ENCODE results near the gene PADI2. TPM values are rescaled to one million over a fixed set of nuclear protein-coding genes. Genes with fewer than 3 reads are reported as not detected.

Gene PADI2
- total and polyA plus RNA-seq, 2 experiments from 2014 or later: 1.7 to 4.3 TPM

DNA sequence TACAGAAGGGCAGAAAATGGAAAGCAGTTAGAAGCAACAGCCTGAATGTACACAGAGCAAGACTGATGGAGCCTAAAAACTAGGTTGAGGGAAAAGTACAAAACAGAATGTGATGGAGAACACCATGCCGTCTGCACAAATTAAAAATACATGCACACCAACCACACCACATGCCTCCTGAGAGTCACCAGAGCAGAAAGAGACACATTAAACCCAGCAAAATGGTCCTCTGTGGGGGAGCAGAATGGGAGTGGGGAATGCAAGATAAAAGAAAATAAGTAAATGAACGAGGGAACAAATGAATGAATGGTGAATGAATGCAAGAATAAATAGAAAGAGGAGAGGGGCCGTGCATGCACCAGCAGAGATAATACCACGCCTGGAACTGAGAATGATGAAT lies 24.1 kb downstream of the PADI2 start:
- Mint-ChIP-seq H3K36me3 (ENCODE audit: low read depth) (no peaks in the 10 kb centered on the region), H3K4me3 (no peak overlapping the region), H3K4me1 (peaks cover 15% of the 10 kb centered on the region), H3K27me3 (ENCODE audit: insufficient read depth, low read depth, poor library complexity) (peaks cover 7% of the 10 kb centered on the region), H3K27ac (no peak overlapping the region), H3K9me3 (no peaks in the 10 kb centered on the region)
- ATAC-seq (no peak), DNase-seq (ENCODE audit: low spot score) (no peak)
- Histone ChIP-seq H3K27ac (ENCODE audit: low read depth) (no peak overlapping the region), H2AFZ (no peak overlapping the region), H3K9me2 (ENCODE audit: insufficient read depth) (no peaks in the 10 kb centered on the region), H3K36me3 (ENCODE audit: insufficient read depth) (no peaks in the 10 kb centered on the region; the same call in 1 of the 2 replicates), H3K4me1 (ENCODE audit: insufficient read depth) (no peaks in the 10 kb centered on the region), H3K79me2 (replicated peaks; ENCODE audit: insufficient read depth) (no peaks in the 10 kb centered on the region), H3F3A (replicated peaks; ENCODE audit: low read depth) (no peaks in the 10 kb centered on the region), H4K20me1 (replicated peaks; ENCODE audit: insufficient read depth) (no peaks in the 10 kb centered on the region), H3K4me3 (no peak overlapping the region), H3K27me3 (ENCODE audit: insufficient read depth) (no peaks in the 10 kb centered on the region), H3K4me2 (no peak overlapping the region)
- TF ChIP-seq EZH2 (IDR thresholded peaks at IDR 0.05; ENCODE audit: low read depth, unreplicated experiment): no peak
- TF ChIP-seq, protein P1, sequence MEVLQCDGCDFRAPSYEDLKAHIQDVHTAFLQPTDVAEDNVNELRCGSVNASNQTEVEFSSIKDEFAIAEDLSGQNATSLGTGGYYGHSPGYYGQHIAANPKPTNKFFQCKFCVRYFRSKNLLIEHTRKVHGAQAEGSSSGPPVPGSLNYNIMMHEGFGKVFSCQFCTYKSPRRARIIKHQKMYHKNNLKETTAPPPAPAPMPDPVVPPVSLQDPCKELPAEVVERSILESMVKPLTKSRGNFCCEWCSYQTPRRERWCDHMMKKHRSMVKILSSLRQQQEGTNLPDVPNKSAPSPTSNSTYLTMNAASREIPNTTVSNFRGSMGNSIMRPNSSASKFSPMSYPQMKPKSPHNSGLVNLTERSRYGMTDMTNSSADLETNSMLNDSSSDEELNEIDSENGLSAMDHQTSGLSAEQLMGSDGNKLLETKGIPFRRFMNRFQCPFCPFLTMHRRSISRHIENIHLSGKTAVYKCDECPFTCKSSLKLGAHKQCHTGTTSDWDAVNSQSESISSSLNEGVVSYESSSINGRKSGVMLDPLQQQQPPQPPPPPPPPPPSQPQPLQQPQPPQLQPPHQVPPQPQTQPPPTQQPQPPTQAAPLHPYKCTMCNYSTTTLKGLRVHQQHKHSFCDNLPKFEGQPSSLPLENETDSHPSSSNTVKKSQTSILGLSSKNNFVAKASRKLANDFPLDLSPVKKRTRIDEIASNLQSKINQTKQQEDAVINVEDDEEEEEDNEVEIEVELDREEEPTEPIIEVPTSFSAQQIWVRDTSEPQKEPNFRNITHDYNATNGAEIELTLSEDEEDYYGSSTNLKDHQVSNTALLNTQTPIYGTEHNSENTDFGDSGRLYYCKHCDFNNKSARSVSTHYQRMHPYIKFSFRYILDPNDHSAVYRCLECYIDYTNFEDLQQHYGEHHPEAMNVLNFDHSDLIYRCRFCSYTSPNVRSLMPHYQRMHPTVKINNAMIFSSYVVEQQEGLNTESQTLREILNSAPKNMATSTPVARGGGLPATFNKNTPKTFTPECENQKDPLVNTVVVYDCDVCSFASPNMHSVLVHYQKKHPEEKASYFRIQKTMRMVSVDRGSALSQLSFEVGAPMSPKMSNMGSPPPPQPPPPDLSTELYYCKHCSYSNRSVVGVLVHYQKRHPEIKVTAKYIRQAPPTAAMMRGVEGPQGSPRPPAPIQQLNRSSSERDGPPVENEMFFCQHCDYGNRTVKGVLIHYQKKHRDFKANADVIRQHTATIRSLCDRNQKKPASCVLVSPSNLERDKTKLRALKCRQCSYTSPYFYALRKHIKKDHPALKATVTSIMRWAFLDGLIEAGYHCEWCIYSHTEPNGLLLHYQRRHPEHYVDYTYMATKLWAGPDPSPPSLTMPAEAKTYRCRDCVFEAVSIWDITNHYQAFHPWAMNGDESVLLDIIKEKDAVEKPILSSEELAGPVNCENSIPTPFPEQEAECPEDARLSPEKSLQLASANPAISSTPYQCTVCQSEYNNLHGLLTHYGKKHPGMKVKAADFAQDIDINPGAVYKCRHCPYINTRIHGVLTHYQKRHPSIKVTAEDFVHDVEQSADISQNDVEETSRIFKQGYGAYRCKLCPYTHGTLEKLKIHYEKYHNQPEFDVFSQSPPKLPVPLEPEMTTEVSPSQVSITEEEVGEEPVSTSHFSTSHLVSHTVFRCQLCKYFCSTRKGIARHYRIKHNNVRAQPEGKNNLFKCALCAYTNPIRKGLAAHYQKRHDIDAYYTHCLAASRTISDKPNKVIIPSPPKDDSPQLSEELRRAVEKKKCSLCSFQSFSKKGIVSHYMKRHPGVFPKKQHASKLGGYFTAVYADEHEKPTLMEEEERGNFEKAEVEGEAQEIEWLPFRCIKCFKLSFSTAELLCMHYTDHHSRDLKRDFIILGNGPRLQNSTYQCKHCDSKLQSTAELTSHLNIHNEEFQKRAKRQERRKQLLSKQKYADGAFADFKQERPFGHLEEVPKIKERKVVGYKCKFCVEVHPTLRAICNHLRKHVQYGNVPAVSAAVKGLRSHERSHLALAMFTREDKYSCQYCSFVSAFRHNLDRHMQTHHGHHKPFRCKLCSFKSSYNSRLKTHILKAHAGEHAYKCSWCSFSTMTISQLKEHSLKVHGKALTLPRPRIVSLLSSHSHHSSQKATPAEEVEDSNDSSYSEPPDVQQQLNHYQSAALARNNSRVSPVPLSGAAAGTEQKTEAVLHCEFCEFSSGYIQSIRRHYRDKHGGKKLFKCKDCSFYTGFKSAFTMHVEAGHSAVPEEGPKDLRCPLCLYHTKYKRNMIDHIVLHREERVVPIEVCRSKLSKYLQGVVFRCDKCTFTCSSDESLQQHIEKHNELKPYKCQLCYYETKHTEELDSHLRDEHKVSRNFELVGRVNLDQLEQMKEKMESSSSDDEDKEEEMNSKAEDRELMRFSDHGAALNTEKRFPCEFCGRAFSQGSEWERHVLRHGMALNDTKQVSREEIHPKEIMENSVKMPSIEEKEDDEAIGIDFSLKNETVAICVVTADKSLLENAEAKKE (CRISPR knock-in tag; IDR thresholded peaks at IDR 0.05): no peak
- no peak for TF ChIP-seq EZH2phosphoT487 (IDR thresholded peaks at IDR 0.05; ENCODE audit: unreplicated experiment)
- TF ChIP-seq, protein P2, sequence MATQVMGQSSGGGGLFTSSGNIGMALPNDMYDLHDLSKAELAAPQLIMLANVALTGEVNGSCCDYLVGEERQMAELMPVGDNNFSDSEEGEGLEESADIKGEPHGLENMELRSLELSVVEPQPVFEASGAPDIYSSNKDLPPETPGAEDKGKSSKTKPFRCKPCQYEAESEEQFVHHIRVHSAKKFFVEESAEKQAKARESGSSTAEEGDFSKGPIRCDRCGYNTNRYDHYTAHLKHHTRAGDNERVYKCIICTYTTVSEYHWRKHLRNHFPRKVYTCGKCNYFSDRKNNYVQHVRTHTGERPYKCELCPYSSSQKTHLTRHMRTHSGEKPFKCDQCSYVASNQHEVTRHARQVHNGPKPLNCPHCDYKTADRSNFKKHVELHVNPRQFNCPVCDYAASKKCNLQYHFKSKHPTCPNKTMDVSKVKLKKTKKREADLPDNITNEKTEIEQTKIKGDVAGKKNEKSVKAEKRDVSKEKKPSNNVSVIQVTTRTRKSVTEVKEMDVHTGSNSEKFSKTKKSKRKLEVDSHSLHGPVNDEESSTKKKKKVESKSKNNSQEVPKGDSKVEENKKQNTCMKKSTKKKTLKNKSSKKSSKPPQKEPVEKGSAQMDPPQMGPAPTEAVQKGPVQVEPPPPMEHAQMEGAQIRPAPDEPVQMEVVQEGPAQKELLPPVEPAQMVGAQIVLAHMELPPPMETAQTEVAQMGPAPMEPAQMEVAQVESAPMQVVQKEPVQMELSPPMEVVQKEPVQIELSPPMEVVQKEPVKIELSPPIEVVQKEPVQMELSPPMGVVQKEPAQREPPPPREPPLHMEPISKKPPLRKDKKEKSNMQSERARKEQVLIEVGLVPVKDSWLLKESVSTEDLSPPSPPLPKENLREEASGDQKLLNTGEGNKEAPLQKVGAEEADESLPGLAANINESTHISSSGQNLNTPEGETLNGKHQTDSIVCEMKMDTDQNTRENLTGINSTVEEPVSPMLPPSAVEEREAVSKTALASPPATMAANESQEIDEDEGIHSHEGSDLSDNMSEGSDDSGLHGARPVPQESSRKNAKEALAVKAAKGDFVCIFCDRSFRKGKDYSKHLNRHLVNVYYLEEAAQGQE (IDR thresholded peaks at IDR 0.05; ENCODE audit: unreplicated experiment): no peak
- no peak for TF ChIP-seq ZNF331 (CRISPR knock-in tag; IDR thresholded peaks at IDR 0.05; ENCODE audit: low read depth)
- TF ChIP-seq NANOG (IDR thresholded peaks at IDR 0.05; ENCODE audit: borderline replicate concordance): no peak
- TF ChIP-seq, protein P3, sequence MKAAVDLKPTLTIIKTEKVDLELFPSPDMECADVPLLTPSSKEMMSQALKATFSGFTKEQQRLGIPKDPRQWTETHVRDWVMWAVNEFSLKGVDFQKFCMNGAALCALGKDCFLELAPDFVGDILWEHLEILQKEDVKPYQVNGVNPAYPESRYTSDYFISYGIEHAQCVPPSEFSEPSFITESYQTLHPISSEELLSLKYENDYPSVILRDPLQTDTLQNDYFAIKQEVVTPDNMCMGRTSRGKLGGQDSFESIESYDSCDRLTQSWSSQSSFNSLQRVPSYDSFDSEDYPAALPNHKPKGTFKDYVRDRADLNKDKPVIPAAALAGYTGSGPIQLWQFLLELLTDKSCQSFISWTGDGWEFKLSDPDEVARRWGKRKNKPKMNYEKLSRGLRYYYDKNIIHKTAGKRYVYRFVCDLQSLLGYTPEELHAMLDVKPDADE (IDR thresholded peaks at IDR 0.05): no peak
- TF ChIP-seq CREB1 (CRISPR knock-in tag; IDR thresholded peaks at IDR 0.05; ENCODE audit: low read depth): no peak
- no peak for TF ChIP-seq STAT1 (IDR thresholded peaks at IDR 0.05; ENCODE audit: unreplicated experiment)
- TF ChIP-seq, protein P4, sequence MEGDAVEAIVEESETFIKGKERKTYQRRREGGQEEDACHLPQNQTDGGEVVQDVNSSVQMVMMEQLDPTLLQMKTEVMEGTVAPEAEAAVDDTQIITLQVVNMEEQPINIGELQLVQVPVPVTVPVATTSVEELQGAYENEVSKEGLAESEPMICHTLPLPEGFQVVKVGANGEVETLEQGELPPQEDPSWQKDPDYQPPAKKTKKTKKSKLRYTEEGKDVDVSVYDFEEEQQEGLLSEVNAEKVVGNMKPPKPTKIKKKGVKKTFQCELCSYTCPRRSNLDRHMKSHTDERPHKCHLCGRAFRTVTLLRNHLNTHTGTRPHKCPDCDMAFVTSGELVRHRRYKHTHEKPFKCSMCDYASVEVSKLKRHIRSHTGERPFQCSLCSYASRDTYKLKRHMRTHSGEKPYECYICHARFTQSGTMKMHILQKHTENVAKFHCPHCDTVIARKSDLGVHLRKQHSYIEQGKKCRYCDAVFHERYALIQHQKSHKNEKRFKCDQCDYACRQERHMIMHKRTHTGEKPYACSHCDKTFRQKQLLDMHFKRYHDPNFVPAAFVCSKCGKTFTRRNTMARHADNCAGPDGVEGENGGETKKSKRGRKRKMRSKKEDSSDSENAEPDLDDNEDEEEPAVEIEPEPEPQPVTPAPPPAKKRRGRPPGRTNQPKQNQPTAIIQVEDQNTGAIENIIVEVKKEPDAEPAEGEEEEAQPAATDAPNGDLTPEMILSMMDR (conservative IDR thresholded peaks at IDR 0.05; ENCODE audit: low read depth in 2 of 2): no peak
- no peak for TF ChIP-seq JUNB (IDR thresholded peaks at IDR 0.05; ENCODE audit: unreplicated experiment)
- TF ChIP-seq ZNF114 (CRISPR knock-in tag; IDR thresholded peaks at IDR 0.05): no peak
- no peak for TF ChIP-seq POLR2AphosphoS5 (IDR thresholded peaks at IDR 0.05; ENCODE audit: low read depth)
